GM18498 (cell line): ENCODE data around the gene CMBL.
"Not testable (repeated sequence)": the region's sequence is repeated elsewhere in the genome, so short reads cannot be mapped to it uniquely, and the experiment has no call there.

ENCODE experiments used
- ATAC-seq: cut with Tn5 transposase; IDR thresholded peaks from one replicate; pipeline ENCODE4 v1.9.1; 2021; ENCODE audit warnings: mild to moderate bottlenecking, moderate library complexity; ENCODE audit not compliant: unreplicated experiment

CMBL gene

GRCh38 chr5:10307206-10308148, at the start of gene CMBL:
CMBL (minus strand) TSS chr5:10307902; CDS start chr5:10290762, 17,140 bp downstream.
- ATAC-seq: peak; percentile 94

- no peak for ATAC-seq
Measured at GRCh38 chr5:10355071-10355889, 47.6 kb upstream of the CMBL start.

GRCh38 chr5:10354048-10354872, 46.6 kb upstream of the CMBL start:
- ATAC-seq: peak; percentile 22

GRCh38 chr5:10353241-10354047, 45.7 kb upstream of the CMBL start, which contains the start of gene MARCHF6:
MARCHF6 (plus strand) TSS chr5:10353695; CDS start chr5:10353899, 204 bp downstream.
- peak; percentile 89 for ATAC-seq

GRCh38 chr5:10352430-10353240, 44.9 kb upstream of the CMBL start:
- no peak for ATAC-seq

GRCh38 chr5:10351919-10352318, 44.2 kb upstream of the CMBL start:
- ATAC-seq: no peak

- ATAC-seq: no peak
Measured at GRCh38 chr5:10351199-10351905, 43.6 kb upstream of the CMBL start.

GRCh38 chr5:10348258-10348657, 40.6 kb upstream of the CMBL start:
- ATAC-seq: no peak

GRCh38 chr5:10344461-10345106, 36.9 kb upstream of the CMBL start:
- ATAC-seq: not testable (repeated sequence)

GRCh38 chr5:10343486-10343885, 35.8 kb upstream of the CMBL start:
- no peak for ATAC-seq

- ATAC-seq: no peak
Measured at GRCh38 chr5:10339958-10340357, 32.3 kb upstream of the CMBL start.

GRCh38 chr5:10339058-10339811, 31.5 kb upstream of the CMBL start:
- no peak for ATAC-seq

- no peak for ATAC-seq
Measured at GRCh38 chr5:10338686-10339057, 31.0 kb upstream of the CMBL start.

GRCh38 chr5:10337986-10338385, 30.3 kb upstream of the CMBL start:
- no peak for ATAC-seq

GRCh38 chr5:10337107-10337506, 29.4 kb upstream of the CMBL start:
- ATAC-seq: no peak

- no peak for ATAC-seq
Measured at GRCh38 chr5:10335711-10336470, 28.2 kb upstream of the CMBL start.

GRCh38 chr5:10334831-10335230, 27.1 kb upstream of the CMBL start:
- no peak for ATAC-seq
